A673 (cell line): Measurements from ENCODE around the gene PFN3. TPM values are rescaled to one million over a fixed set of nuclear protein-coding genes. Genes with fewer than 3 reads are reported as not detected.

Experiments
- BruUV-seq: library from RNA; stranded (reverse); fragments of 400-500 nt; replicated peaks from 2 replicates; lab custom pipeline; 2021; lab: Mats Ljungman, UMichigan
- CTCF ChIA-PET: fragments of 300-600 bp; sonication (Branson Sonifier 250); formaldehyde crosslinking; loops from one replicate; lab custom pipeline; 2022; ENCODE audit warnings: antibody characterized with exemption; lab: Charles Lee
- POLR2A ChIA-PET: fragments of 300-600 bp; sonication (Branson Sonifier 250); formaldehyde crosslinking; loops from one replicate; lab custom pipeline; 2022; ENCODE audit warnings: antibody characterized with exemption; ENCODE audit not compliant: low non-redundant PET; lab: Charles Lee
- DNase-seq: peaks from one replicate; pipeline ENCODE4 v3.0.0-alpha.2; 2015; ENCODE audit warnings: low spot score
- H3K27ac ChIP-seq: fragments of 200-600 bp; sonication (generic); 2 replicates; pipeline ENCODE4 v1.5.1; 2016; ENCODE audit warnings: mixed run types, low read depth, mild to moderate bottlenecking, mixed read lengths, antibody characterized with exemption, low read length; ENCODE audit not compliant: poor library complexity, severe bottlenecking
- H3K27me3 ChIP-seq: fragments of 200-600 bp; sonication (generic); replicated peaks from 2 replicates; pipeline ENCODE4 v1.6.1; 2017; ENCODE audit warnings: mixed run types, low read depth, mild to moderate bottlenecking, mixed read lengths, antibody characterized with exemption, low read length; ENCODE audit not compliant: insufficient read depth, poor library complexity
- H3K36me3 ChIP-seq: fragments of 200-600 bp; sonication (generic); 2 replicates; pipeline ENCODE4 v1.6.1; 2016; ENCODE audit warnings: mixed run types, mild to moderate bottlenecking, mixed read lengths, antibody characterized with exemption, low read length; ENCODE audit not compliant: insufficient read depth, poor library complexity, severe bottlenecking
- H3K4me1 ChIP-seq: fragments of 200-600 bp; sonication (generic); 2 replicates; pipeline ENCODE4 v1.6.1; 2017; ENCODE audit warnings: mixed run types, mild to moderate bottlenecking, mixed read lengths, antibody characterized with exemption, low read length; ENCODE audit not compliant: insufficient read depth, poor library complexity, severe bottlenecking
- H3K4me3 ChIP-seq: fragments of 200-600 bp; sonication (generic); 2 replicates; pipeline ENCODE4 v1.5.1; 2016; ENCODE audit warnings: low read depth, mixed run types, mild to moderate bottlenecking, mixed read lengths, low read length; ENCODE audit not compliant: poor library complexity, severe bottlenecking
- H3K9me3 ChIP-seq: fragments of 200-600 bp; sonication (generic); 2 replicates; pipeline ENCODE4 v1.6.1; 2016; ENCODE audit warnings: mixed run types, low read depth, mild to moderate bottlenecking, mixed read lengths, antibody characterized with exemption, low read length; ENCODE audit not compliant: poor library complexity, severe bottlenecking
- EZH2 ChIP-seq: fragments of 200-600 bp; sonication (generic); IDR thresholded peaks from 2 replicates; pipeline ENCODE4 v1.6.1; 2017; ENCODE audit warnings: borderline replicate concordance, low read depth, mild to moderate bottlenecking, mixed read lengths, antibody characterized with exemption, low read length; ENCODE audit not compliant: poor library complexity, severe bottlenecking
- intact Hi-C: fragments of 100-400 bp; cut with micrococcal nuclease; formaldehyde crosslinking; loops from one replicate; pipeline ENCODE4 v1.10.0; 2022; ENCODE audit not compliant: unreplicated experiment
- total RNA-seq: library from RNA; stranded (reverse); gene quantifications from 2 replicates; pipeline ENCODE4 v1.2.3, GENCODE V29; 2021
- TF ChIP-seq, protein P1 (sequence below): fragments of 300-800, 200-600 bp; sonication (generic); conservative IDR thresholded peaks from 2 replicates; pipeline ENCODE4 v1.5.1; 2017; ENCODE audit warnings: low read depth, mild to moderate bottlenecking, antibody characterized with exemption, low read length, moderate library complexity, mixed read lengths

The PFN3 gene
- total RNA-seq, 1 experiment from 2014 or later: not detected

DNA sequence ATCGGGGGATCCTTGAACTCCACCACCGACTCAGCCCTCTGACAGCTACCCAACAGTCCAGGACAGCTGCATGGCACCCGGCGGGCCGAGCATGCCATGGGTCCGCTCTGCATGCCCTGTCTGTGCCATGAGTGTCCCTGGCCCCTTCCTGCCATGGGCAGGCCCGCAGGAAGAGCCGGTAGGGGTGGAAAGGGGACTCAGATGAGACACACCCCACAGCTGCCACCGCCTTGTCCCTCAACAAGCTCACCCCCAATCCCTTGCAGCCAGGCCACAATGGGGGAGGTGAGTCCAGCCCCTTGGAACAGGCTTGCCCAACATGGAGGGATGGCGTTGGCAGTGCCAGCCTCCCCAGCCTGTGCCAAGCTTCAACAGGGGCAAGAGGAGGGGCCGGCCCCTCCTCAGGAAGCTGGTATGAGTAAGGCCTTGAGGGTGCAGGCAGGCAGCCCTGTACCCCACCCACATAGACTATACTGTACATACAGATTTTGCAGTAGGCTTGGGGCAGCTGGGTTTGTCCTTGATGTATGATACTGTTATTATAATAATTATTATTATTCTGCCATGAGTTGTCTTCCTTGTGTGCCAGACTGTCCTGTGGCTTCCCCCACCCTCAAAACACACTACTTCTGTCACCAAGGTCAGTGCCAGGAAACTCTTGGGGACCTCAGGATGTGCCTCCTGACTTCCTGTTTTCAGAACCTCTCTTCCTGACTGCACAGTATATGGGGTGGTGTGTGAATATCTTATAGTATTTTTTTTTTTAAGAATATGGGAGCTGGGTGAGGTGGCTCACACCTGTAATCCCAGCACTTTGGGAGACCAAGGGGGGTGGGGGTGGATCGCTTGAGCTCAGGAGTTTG lies 28.2 kb downstream of the PFN3 start:
- intact Hi-C loops: no loop called here
- Histone ChIP-seq H3K36me3 (no peaks in the 10 kb centered on the region), H3K27ac (no peak overlapping the region), H3K9me3 (no peaks in the 10 kb centered on the region), H3K4me1 (peaks cover 5% of the 10 kb centered on the region), H3K4me3 (no peak overlapping the region), H3K27me3 (no peaks in the 10 kb centered on the region)
- DNase-seq: no peak
- ChIA-PET CTCF (interaction anchor here (0.9 kb wide), 1 partner anchor 18 kb away, joined by 3 read pairs; no protein-coding TSS in a partner anchor), POLR2A (interaction anchor here (0.8 kb wide), 1 partner anchor 174 kb away, joined by 3 read pairs; no protein-coding TSS in a partner anchor)
- BruUV-seq: no TSS peak
- TF ChIP-seq, protein P1, sequence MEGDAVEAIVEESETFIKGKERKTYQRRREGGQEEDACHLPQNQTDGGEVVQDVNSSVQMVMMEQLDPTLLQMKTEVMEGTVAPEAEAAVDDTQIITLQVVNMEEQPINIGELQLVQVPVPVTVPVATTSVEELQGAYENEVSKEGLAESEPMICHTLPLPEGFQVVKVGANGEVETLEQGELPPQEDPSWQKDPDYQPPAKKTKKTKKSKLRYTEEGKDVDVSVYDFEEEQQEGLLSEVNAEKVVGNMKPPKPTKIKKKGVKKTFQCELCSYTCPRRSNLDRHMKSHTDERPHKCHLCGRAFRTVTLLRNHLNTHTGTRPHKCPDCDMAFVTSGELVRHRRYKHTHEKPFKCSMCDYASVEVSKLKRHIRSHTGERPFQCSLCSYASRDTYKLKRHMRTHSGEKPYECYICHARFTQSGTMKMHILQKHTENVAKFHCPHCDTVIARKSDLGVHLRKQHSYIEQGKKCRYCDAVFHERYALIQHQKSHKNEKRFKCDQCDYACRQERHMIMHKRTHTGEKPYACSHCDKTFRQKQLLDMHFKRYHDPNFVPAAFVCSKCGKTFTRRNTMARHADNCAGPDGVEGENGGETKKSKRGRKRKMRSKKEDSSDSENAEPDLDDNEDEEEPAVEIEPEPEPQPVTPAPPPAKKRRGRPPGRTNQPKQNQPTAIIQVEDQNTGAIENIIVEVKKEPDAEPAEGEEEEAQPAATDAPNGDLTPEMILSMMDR: no peak
- no peak for TF ChIP-seq EZH2

DNA sequence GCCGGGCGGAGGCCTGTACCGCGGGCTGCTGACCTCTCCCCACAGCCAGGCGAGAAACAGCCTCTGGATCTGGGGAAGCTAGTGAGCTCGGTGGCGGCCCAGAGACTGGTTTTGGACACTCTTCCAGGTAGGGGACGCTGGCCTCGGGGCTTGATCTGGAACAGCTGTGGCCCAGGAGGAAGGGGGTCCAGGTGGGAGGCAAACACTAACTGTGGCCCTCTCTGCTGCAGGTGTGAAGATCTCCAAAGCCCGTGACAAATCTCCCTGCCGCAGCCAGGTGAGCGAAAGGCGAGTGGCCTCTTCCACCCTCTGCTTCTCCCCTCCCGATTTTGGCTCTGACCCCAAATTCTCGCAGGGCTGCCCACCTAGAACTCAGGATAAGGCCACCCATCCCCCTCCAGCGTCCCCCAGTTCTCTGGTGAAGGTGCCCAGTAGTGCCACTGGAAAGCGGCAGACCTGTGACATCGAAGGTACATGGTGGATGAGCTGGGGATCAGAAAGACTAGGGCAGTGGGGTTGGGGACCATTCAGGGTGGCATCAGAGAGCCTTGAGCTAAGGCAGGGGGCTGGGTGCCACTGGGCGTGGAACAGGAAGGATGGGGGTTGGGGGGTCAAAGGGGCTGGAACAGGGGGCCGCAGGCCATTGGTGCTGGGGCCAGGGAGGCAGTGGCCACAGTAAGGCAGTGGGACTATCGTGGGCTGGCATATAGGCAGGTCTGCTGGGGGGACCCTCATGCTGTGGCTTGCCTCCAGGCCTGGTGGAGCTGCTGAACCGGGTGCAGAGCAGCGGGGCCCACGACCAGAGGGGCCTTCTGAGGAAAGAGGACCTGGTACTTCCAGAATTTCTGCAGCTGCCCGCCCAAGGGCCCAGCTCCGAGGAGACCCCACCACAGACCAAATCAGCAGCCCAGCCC lies 29.1 kb downstream of the PFN3 start:
- no peak for TF ChIP-seq EZH2
- TF ChIP-seq, protein P1: no peak
- CTCF ChIA-PET: interaction anchor here (0.9 to 1.3 kb wide), 6 partner anchors 11 to 88 kb away, joined by 3 to 6 read pairs (median 4); no protein-coding TSS in a partner anchor
- peaks cover 14% of the 10 kb centered on the region for H3K4me1 ChIP-seq
- POLR2A ChIA-PET: no interaction called here
- DNase-seq: no peak
- no peaks in the 10 kb centered on the region for H3K27me3 ChIP-seq
- peak overlapping the region; percentile 65 for H3K27ac ChIP-seq
- no peaks in the 10 kb centered on the region for H3K36me3 ChIP-seq
- intact Hi-C loops: no loop called here
- no TSS peak for BruUV-seq
- H3K9me3 ChIP-seq: no peaks in the 10 kb centered on the region
- H3K4me3 ChIP-seq: peak overlapping the region; percentile 52

DNA sequence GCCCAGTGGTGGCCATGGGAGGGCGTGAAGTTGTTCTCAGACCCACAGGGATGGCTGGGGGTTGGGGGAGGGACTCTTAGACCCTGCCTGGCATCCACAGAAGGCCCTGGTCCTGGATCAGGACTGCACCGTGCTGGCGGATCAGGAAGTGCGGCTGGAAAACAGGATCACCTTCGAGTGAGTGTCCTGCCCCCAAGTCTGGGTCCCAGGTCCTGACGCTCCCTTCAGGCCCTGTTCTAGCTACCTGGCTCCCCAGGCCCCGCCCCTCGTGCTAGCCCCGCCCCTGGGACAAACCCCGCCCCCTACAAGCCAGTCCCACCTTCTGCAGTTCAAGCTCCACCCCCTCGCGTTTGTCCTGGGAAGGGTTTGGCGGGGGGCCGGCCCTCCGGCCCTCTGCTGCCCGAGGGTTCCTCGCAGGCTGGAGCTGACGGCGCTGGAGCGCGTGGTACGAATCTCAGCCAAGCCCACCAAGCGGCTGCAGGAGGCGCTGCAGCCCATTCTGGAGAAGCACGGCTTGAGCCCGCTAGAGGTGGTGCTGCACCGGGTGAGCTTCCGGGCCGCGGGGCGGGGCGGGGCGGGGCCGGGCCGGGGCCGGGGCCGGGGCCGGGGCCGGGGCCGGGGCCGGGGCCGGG lies 29.9 kb downstream of the PFN3 start:
- peak; percentile 85 for DNase-seq
- no peak for TF ChIP-seq EZH2
- TF ChIP-seq, protein P1: peak; percentile 58
- no TSS peak for BruUV-seq
- POLR2A ChIA-PET: no interaction called here
- Histone ChIP-seq H3K9me3 (no peaks in the 10 kb centered on the region), H3K4me1 (peaks cover 15% of the 10 kb centered on the region), H3K4me3 (peak overlapping the region; percentile 52), H3K27me3 (no peaks in the 10 kb centered on the region), H3K36me3 (no peaks in the 10 kb centered on the region), H3K27ac (no peak overlapping the region)
- CTCF ChIA-PET: interaction anchor here (0.9 to 1.3 kb wide), 5 partner anchors 12 to 89 kb away, joined by 4 to 6 read pairs (median 4); no protein-coding TSS in a partner anchor
- intact Hi-C loops: no loop called here
